Mammary epithelial cell (primary cell): ENCODE data around the gene AFAP1L2.

Experiments
- CTCF ChIP-seq, 2 donors: IDR thresholded peaks in 1 of 2; conservative IDR thresholded peaks in 1 of 2; 2 replicates each; pipeline ENCODE4 v1.5.1; 2011 to 2012; ENCODE audit warnings: inconsistent platforms in 2 of 2, low read length in 2 of 2, mild to moderate bottlenecking in 2 of 2, control low read depth in 1 of 2, low read depth in 1 of 2; ENCODE audit not compliant: insufficient read depth in 1 of 2; ENCODE audit errors: extremely low read depth in 1 of 2
- EZH2 ChIP-seq: IDR thresholded peaks from 2 replicates; pipeline ENCODE4 v1.6.1; 2012; ENCODE audit warnings: low read length, inconsistent platforms, borderline replicate concordance

GRCh38 chr10:114319406-114320248 lies 84.7 kb downstream of the AFAP1L2 start:
- TF ChIP-seq EZH2: no peak
- no peak for TF ChIP-seq CTCF (conservative IDR thresholded peaks at IDR 0.05 in 1 of 2, IDR thresholded peaks at IDR 0.05 in 1 of 2; ENCODE audit: extremely low read depth in 1 of 2, insufficient read depth in 1 of 2, low read depth in 1 of 2, low read length in 2 of 2)
